Activated naive CD8-positive, alpha-beta T cell (primary cell): ENCODE results near the gene DPYSL4.

Source experiments
- H3K27ac Mint-ChIP-seq: one replicate; pipeline ENCODE4 v1.8.0; 2021; ENCODE audit warnings: mixed read lengths
- H3K27me3 Mint-ChIP-seq: one replicate; pipeline ENCODE4 v1.8.0; 2021; ENCODE audit warnings: mixed read lengths
- H3K36me3 Mint-ChIP-seq: one replicate; pipeline ENCODE4 v1.8.0; 2021; ENCODE audit warnings: mixed read lengths
- H3K4me1 Mint-ChIP-seq: one replicate; pipeline ENCODE4 v1.8.0; 2021; ENCODE audit warnings: low read depth, mixed read lengths
- H3K4me3 Mint-ChIP-seq: one replicate; pipeline ENCODE4 v1.8.0; 2021; ENCODE audit warnings: mild to moderate bottlenecking, mixed read lengths
- H3K9me3 Mint-ChIP-seq: one replicate; pipeline ENCODE4 v1.8.0; 2021; ENCODE audit warnings: low read depth, mixed read lengths

Gene DPYSL4

DNA sequence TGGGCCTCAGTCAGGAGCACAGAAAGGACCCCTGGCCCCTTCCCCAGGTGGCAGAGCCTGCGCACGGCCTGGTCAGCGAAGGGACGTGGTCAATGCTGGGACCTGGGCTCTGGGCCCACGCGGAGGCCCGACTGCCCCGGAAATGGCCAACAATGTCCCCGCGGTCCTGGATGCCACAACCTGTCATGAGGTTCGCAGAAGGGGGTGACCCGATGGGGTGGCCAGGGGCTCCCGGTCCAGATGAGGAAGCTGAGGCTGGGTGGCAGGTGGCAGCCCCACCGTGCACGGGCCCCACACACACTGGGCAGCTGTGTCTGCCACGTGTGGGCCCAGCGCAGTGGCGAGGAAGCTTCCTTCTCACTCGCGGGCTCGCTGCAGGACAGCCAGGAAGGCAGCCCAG lies 49.4 kb downstream of the DPYSL4 start:
- H3K4me3 Mint-ChIP-seq, result no peak overlapping the region
- peaks cover 15% of the 10 kb centered on the region for H3K4me1 Mint-ChIP-seq
- no peaks in the 10 kb centered on the region for H3K36me3 Mint-ChIP-seq
- no peak overlapping the region for H3K27ac Mint-ChIP-seq
- H3K27me3 Mint-ChIP-seq, result no peaks in the 10 kb centered on the region
- no peaks in the 10 kb centered on the region for H3K9me3 Mint-ChIP-seq

DNA sequence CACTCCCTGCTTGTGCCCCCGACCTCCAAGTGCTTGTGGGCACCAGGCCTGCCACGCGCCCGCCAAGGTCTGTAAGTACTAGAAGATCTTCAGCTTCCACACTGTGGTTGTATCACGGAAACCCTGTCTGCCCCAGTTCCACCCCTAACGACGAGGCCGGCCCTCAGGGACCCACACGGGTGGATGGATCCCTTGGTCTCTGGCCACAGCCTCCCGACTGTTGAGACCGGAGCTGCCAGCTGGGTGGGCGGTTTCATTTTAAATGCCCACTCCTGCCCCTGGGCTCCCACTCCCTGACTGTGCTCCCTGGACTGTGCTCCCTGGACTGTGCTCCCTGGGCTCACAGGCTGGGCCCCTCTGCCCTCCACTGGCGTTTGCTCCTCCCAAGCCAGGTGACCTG lies 50.1 kb downstream of the DPYSL4 start:
- no peaks in the 10 kb centered on the region for H3K36me3 Mint-ChIP-seq
- H3K4me1 Mint-ChIP-seq, result peaks cover 10% of the 10 kb centered on the region
- no peak overlapping the region for H3K4me3 Mint-ChIP-seq
- no peaks in the 10 kb centered on the region for H3K27me3 Mint-ChIP-seq
- H3K9me3 Mint-ChIP-seq, result no peaks in the 10 kb centered on the region
- no peak overlapping the region for H3K27ac Mint-ChIP-seq

DNA sequence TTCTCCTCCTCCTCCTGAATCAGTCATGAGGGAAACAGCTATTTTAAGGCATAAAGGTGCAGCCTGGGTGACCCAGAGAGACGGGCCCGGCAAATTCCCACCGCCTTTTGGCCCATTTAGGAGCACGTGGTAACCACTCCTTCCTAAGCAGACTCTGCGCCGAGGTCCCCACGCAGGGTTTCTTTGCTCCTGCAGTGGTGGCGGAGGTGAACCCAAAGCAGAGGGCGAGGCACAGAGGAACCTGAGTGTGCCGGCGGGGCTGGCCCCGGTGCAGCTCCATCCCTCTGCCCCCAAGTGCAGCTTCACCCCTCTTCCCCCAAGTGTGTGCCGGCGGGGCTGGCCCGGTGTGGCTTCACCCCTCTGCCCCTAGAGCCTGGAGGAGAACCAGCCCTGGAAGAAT lies 50.6 kb downstream of the DPYSL4 start:
- H3K27ac Mint-ChIP-seq, result no peak overlapping the region
- peaks cover 5% of the 10 kb centered on the region for H3K4me1 Mint-ChIP-seq
- no peaks in the 10 kb centered on the region for H3K36me3 Mint-ChIP-seq
- no peak overlapping the region for H3K4me3 Mint-ChIP-seq
- no peaks in the 10 kb centered on the region for H3K27me3 Mint-ChIP-seq
- H3K9me3 Mint-ChIP-seq, result no peaks in the 10 kb centered on the region

DNA sequence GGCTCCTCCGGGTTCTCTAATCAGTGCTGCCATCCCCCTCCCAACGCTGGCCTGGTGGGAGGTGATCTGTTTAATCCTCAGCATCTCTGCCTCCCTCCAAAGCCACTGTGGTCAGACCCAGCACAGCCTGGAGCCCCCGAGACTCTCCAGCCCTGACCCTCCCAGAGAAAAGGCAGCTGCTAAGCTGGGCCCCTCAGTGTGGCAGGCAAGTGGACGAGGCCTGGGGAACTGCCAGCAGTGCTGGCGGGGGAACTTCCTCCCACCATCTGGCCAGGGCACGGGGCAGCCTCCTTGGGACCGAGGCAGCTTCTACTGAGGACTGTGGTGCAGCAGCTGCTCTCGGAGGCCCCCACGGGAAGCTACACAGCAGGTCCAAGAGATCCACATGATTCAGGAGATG lies 51.1 kb downstream of the DPYSL4 start:
- no peaks in the 10 kb centered on the region for H3K9me3 Mint-ChIP-seq
- H3K4me1 Mint-ChIP-seq, result peaks cover 1% of the 10 kb centered on the region
- H3K27ac Mint-ChIP-seq, result no peak overlapping the region
- H3K27me3 Mint-ChIP-seq, result no peaks in the 10 kb centered on the region
- no peak overlapping the region for H3K4me3 Mint-ChIP-seq
- no peaks in the 10 kb centered on the region for H3K36me3 Mint-ChIP-seq

DNA sequence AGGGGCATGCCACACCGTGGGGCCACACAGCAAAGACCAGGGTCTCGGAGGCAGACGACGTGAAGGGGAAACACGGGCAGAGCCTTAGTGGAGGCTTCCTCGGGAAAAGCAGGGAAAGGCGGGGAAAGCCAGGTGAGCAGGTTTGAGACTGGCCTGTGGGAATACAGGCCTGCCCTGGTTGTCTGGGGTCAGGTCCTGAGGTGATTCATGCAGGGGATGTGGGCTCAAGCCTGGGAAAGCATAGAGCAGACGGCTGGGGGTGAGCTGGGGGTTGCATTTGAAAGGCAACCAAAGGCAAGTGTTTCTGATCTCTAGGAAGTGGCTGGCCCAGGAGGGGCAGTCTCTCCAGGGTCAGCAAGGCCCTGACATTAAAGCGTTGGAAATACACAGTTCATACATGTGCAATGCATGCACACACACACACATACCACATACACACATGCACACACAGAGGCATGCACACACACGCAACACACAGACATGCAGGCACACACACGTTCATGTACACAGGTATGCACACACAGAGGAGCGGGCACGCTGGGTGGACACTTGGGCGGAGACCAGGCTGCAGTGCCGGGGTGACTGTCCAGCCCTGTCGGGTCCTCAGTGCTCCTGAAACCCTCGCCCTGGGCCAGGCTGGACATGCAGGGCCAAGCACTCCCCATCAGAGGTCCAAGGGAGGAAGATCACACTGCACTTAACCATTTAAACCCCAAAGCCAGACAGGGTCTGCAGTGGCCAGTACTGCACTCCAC lies 51.8 kb downstream of the DPYSL4 start:
- Mint-ChIP-seq H3K36me3 (no peaks in the 10 kb centered on the region), H3K4me1 (no peaks in the 10 kb centered on the region), H3K9me3 (no peaks in the 10 kb centered on the region), H3K27ac (no peak overlapping the region), H3K27me3 (no peaks in the 10 kb centered on the region), H3K4me3 (no peak overlapping the region)

DNA sequence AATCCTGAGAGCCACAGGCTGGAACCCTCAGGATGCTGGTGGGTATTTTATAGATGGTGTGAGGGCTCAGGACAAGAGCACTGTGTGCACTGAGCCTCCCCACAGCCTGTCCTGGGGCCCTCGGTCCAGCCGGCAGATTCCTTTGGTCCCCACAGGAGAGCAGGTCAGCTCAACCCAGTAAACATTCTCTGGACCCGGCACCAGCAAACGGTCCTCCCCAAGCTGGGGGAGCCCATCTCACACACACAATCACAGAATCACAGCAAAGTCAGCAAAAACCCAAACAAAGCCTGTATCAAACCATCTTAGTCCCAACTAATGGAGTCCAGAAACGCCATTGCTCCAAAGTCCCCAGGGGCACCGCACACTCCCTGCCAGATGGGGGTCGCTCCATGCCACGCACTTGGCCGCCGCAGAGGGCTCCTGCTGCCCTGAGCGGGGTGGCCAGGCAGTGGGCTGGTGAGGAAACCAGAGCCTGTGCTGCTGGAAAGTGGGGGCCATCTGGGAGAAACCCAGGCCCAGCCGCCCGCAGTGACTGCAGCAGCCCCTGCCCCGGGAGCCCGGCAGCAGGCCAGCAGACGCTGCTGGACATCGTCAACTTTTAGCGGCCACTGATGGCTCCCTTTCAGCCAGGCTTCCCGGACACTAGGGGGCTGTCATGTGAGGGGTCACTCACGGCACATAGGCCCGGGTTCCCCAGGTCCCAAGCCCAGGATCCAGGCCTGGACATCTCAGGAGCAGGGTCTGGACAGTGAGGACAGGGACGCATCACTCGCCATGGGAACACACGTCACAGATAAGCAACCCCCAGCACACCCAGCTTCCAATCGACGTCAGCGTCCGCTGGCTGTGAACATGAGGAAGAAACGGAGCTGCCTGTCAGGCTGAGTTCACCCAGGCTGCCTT lies 52.6 kb downstream of the DPYSL4 start:
- Mint-ChIP-seq H3K9me3 (no peaks in the 10 kb centered on the region), H3K36me3 (no peaks in the 10 kb centered on the region), H3K27me3 (no peaks in the 10 kb centered on the region), H3K4me3 (no peak overlapping the region), H3K4me1 (no peaks in the 10 kb centered on the region), H3K27ac (no peak overlapping the region)

DNA sequence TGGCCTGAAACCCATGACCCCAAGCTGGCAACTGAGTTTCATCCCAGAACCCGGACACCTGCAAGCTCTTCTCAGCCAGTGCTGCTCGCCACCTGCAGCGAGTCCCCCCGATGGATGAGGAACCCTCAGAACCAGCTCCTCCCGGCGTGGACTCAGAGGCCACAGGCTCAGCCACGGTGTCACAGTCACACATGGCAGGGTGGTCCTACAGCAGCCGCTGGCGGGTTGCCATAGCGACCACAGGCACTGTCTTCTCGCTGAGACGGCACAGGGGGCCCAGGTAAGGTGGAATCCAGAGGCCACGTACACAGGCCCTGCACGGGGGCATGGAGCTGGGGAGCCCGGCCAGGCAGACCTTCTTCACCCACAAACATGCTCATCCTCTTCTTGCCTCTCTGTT lies 53.4 kb downstream of the DPYSL4 start:
- H3K36me3 Mint-ChIP-seq, result no peaks in the 10 kb centered on the region

DNA sequence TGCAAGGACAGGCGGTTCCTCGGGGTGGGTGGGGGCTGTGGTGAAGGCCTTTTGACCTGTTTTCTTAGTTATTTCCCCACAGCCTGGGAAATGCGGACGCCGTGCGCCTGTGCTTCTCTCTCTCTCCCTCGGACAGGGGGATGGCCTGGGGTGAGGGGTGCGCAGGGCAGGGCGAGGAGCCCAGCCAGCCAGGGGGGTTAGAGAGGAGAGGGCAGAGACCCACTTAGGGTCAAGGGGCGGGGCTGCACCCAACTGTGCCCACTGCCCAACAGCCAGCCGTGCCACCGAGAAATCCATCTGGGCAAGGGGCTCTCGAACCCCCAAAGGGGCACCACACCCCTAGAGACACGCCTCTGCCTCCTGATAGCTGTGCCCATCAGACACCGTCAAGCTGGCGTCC lies 53.8 kb downstream of the DPYSL4 start:
- Mint-ChIP-seq H3K4me1 (no peaks in the 10 kb centered on the region), H3K4me3 (no peak overlapping the region), H3K36me3 (no peaks in the 10 kb centered on the region), H3K9me3 (no peaks in the 10 kb centered on the region), H3K27ac (no peak overlapping the region), H3K27me3 (no peaks in the 10 kb centered on the region)

More for the DNA sequence above, 53.4 kb downstream of the DPYSL4 start:
- no peaks in the 10 kb centered on the region for H3K9me3 Mint-ChIP-seq
- no peaks in the 10 kb centered on the region for H3K27me3 Mint-ChIP-seq
- H3K27ac Mint-ChIP-seq, result no peak overlapping the region
- H3K4me3 Mint-ChIP-seq, result no peak overlapping the region
- no peaks in the 10 kb centered on the region for H3K4me1 Mint-ChIP-seq

DNA sequence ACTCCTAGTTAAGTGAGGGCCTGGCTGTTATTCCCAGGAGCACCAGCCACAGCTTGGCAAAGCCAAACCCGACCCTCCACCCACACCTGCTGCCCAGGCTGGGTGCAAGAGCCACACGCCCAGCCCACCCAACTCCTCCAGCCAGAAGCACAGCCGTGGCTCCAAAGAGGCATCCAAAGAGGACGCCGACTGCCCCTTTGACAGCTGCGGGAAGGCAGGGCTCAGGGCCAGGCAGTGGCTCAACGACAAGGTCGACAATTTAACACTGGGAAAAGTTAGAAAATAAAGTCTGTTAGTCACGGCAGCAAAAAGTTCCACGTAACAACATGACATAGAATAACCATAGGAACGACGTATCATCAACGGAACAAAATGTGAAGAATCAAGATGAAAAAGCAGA lies 54.3 kb downstream of the DPYSL4 start:
- H3K9me3 Mint-ChIP-seq, result no peaks in the 10 kb centered on the region
- no peaks in the 10 kb centered on the region for H3K27me3 Mint-ChIP-seq
- H3K36me3 Mint-ChIP-seq, result no peaks in the 10 kb centered on the region
- H3K4me1 Mint-ChIP-seq, result no peaks in the 10 kb centered on the region
- no peak overlapping the region for H3K27ac Mint-ChIP-seq
- no peak overlapping the region for H3K4me3 Mint-ChIP-seq

DNA sequence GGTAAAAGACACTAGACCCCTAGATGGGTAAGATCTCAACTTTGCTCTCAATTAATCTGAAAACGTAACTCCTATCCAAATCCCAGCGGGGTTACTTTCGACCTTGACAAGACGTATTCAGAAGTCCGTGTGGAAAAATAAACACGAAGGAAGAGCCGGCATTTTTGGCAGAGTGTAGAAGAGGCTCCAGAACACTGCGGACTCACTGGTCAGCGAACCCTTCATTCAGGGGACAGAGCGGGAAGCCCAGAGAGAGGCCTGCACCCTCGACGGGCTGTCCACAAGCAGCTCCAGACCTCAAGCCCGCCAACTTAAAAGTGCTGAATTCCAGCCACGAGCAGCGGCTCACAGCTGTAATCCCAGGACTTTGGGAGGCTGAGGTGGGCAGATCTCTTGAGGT lies 54.7 kb downstream of the DPYSL4 start:
- Mint-ChIP-seq H3K27ac (no peak overlapping the region), H3K9me3 (no peaks in the 10 kb centered on the region), H3K4me3 (no peak overlapping the region), H3K27me3 (no peaks in the 10 kb centered on the region), H3K36me3 (no peaks in the 10 kb centered on the region), H3K4me1 (no peaks in the 10 kb centered on the region)

DNA sequence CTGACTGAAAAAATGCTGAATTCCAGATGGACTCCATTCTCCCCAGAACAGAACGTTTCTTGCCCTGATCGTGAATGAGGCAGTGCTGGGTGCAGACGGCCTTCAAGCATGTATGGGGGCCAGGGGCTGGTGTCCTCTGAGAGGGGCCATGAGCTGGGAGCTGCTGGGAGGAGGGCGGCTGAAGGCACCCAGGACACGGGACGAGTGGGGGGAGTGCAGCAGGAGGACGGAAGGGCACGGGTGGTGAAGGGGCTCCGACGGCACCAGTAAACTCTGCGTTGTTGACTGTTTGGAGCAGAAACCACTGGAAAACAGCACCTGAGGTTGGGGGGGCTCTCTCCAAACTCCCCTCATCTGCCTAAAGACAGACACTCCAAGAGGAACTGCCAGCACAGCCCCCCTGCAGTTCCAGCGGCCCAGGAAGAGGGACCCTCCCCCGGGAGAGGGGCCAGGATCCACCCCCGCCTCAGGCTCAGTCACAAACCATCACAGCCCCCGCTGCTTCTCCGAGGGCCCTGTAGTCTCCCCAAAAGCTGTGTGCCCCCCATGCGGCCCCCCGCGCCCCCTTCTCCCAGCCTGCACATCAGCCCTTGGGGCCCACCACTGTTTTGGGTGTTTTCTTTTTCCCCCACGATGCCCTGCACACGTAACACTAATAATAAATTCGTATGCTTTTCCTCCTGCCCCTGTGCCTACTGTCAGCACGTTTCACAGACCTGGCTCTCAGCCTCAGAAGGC lies 55.5 kb downstream of the DPYSL4 start:
- H3K27ac Mint-ChIP-seq, result no peak overlapping the region

DNA sequence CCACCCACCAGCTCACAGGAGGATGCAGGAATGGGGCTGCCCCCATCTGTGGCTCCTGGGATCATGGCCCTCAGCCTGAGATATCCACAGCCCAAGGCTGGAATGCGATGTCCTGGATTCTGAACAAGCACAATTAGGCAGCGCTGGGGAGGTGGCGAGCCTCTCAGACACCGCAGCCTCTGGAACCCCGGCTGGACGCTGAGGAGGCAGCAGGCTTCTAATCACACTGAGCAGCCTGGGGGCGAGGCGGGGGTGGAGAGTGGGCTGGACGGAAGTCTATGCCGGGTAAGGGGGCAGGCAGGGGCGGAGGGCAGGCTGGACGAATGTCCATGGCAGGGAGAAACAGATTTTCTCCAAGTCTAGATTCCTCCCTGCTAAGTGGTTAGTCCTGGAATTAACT lies 56.4 kb downstream of the DPYSL4 start:
- no peaks in the 10 kb centered on the region for H3K27me3 Mint-ChIP-seq
- H3K36me3 Mint-ChIP-seq, result no peaks in the 10 kb centered on the region
- H3K4me1 Mint-ChIP-seq, result peaks cover 2% of the 10 kb centered on the region
- H3K9me3 Mint-ChIP-seq, result no peaks in the 10 kb centered on the region
- no peak overlapping the region for H3K4me3 Mint-ChIP-seq
- no peak overlapping the region for H3K27ac Mint-ChIP-seq

More for the DNA sequence above, 55.5 kb downstream of the DPYSL4 start:
- Mint-ChIP-seq H3K4me3 (no peak overlapping the region), H3K27me3 (no peaks in the 10 kb centered on the region), H3K9me3 (no peaks in the 10 kb centered on the region), H3K36me3 (no peaks in the 10 kb centered on the region), H3K4me1 (no peaks in the 10 kb centered on the region)

DNA sequence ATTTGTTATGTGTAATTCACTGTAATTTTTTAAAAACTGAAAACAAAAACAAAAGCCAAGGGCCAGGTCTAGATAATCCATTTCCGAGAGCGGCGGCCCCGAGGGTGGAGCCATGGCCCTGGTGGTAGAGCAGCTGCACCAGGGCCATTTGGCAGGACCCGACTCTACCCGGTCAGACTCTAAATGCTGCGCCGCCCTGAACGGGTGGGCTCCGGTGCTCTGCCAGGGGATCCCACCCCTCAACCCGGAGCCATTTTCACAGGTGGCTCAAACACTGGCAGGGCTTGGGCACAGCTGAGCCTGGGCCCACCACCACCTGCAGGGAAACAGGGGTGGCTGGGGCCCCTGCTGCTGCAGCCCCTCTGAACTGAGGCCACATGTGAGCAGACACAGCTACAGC lies 56.9 kb downstream of the DPYSL4 start:
- no peak overlapping the region for H3K4me3 Mint-ChIP-seq
- no peak overlapping the region for H3K27ac Mint-ChIP-seq
- H3K27me3 Mint-ChIP-seq, result no peaks in the 10 kb centered on the region
- peaks cover 2% of the 10 kb centered on the region for H3K4me1 Mint-ChIP-seq
- H3K9me3 Mint-ChIP-seq, result no peaks in the 10 kb centered on the region
- no peaks in the 10 kb centered on the region for H3K36me3 Mint-ChIP-seq

DNA sequence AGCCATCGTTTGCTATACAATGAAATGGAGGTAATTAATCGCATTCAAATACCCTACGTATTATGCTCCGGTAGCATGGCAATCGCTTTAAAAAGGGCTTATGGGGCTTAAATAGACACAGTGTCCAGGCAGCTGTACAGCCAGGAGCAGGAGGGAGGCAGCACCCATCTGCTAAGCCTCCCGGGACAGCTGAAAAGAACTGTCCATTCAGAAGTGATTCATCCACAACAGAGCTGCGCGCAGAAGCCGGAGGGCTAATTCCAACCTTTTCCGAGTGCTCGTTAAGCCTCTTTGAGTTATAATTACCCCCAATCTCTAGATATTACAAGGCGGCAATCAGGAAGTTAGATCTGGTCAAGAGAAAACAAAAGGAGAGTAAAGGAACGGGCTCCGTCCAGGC lies 58.3 kb downstream of the DPYSL4 start:
- Mint-ChIP-seq H3K4me3 (no peak overlapping the region), H3K36me3 (no peaks in the 10 kb centered on the region)

DNA sequence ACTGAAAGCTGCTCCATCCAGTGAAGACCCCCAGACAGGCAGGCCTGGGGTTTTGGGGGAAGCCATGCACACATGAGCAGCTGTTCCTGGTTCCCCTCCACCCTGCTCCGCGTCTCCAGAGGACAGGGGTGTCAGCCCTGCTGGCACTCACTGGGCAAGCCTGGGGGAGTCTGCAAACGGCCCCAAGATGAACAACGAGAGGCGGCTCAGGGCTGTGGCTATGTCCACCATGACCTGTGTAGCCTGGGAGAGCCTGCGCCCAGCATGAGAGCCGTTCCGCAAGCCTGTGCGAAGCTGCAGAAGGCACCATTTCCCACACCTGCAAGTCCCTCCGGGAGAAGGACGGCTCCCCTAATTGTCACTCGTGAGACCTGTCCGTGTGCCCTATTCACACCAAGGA lies 59.5 kb downstream of the DPYSL4 start:
- no peak overlapping the region for H3K4me3 Mint-ChIP-seq
- no peaks in the 10 kb centered on the region for H3K27me3 Mint-ChIP-seq
- no peak overlapping the region for H3K27ac Mint-ChIP-seq
- H3K4me1 Mint-ChIP-seq, result peaks cover 5% of the 10 kb centered on the region
- H3K9me3 Mint-ChIP-seq, result no peaks in the 10 kb centered on the region
- no peaks in the 10 kb centered on the region for H3K36me3 Mint-ChIP-seq

More for the DNA sequence above, 58.3 kb downstream of the DPYSL4 start:
- no peak overlapping the region for H3K27ac Mint-ChIP-seq
- no peaks in the 10 kb centered on the region for H3K9me3 Mint-ChIP-seq
- H3K4me1 Mint-ChIP-seq, result peaks cover 5% of the 10 kb centered on the region
- H3K27me3 Mint-ChIP-seq, result no peaks in the 10 kb centered on the region
